GM12801 (cell line): ENCODE measurements around the gene CDK8.

Experiments
- CTCF ChIP-seq: IDR thresholded peaks from one replicate; pipeline ENCODE4 v1.5.1; 2011; ENCODE audit warnings: control low read depth; ENCODE audit not compliant: insufficient read length; ENCODE audit errors: extremely low read depth

Gene CDK8

GRCh38 chr13:26266311-26266710 lies 12.4 kb downstream of the CDK8 start:
- no peak for TF ChIP-seq CTCF

GRCh38 chr13:26270707-26271106 lies 16.8 kb downstream of the CDK8 start:
- TF ChIP-seq CTCF, result no peak

- TF ChIP-seq CTCF, result no peak
Measured at GRCh38 chr13:26272621-26273020, 18.7 kb downstream of the CDK8 start.

- no peak for TF ChIP-seq CTCF
Measured at GRCh38 chr13:26280295-26280694, 26.4 kb downstream of the CDK8 start.

GRCh38 chr13:26280822-26281221 lies 26.9 kb downstream of the CDK8 start:
- TF ChIP-seq CTCF, result no peak

- TF ChIP-seq CTCF, result no peak
Measured at GRCh38 chr13:26295812-26296211, 41.9 kb downstream of the CDK8 start.

GRCh38 chr13:26299168-26299750 lies 45.3 kb downstream of the CDK8 start:
- TF ChIP-seq CTCF, result no peak
